Heart left ventricle (tissue), 13 donors: ENCODE data around the gene SLC6A18.

ENCODE experiments used
- CTCF ChIP-seq, 12 donors: fragments of 200-600 bp; sonication (generic) in 4 of 12; IDR thresholded peaks; one replicate each; pipeline versions ENCODE4 v1.5.0 to v1.8.0; 2018 to 2022; ENCODE audit warnings: antibody characterized with exemption in 12 of 12, mild to moderate bottlenecking in 5 of 12
- POLR2A ChIP-seq, 2 donors: fragments of 450-650 bp; IDR thresholded peaks; one replicate each; pipeline ENCODE4 v1.6.1; 2017; ENCODE audit warnings: antibody characterized with exemption in 2 of 2, mild to moderate bottlenecking in 2 of 2, moderate library complexity in 2 of 2
- donor health status: ischemic (EF 13 %, LVEDD 7.1; RV severe dilation, severe dysfunction).
- donor health status: DM: no; HTN: yes; CAD: no.
- donor health status: DM: no; HTN: no; CAD: no.
- donor health status: ischemic (EF 25% LVEDD 6.9; RV normal size, moderate dysfunction).
- donor health status: ischemic (EF 25% LVEDD 5.7; RV mildly dilated, moderate dysfunction).
- donor health status: ischemic (EF 35%, LVEDD 5.7; RV mildly dilated, moderate dysfunction).
- donor health status: nonischemic (EF 11% LVEDD 7.7; RV severe dilation, severe dysfunction).
- donor health status: DM: yes; HTN: yes; CAD: no.
- donor health status: PGD.
- donor health status: ischemic (EF 29% LVEDD 5.4; RV normal size, mild dysfunction).
- donor health status: nonischemic (EF 23%, LVEDD 6.1; RV moderate dilation, normal function).

GRCh38 chr5:1222147-1222546 is 3.0 kb upstream of the SLC6A18 start:
- no peak for TF ChIP-seq CTCF (IDR thresholded peaks at IDR 0.05)
- no peak for TF ChIP-seq POLR2A (IDR thresholded peaks at IDR 0.05)
